K562 (cell line): ENCODE measurements around the gene CNGA4. TPM values are rescaled to one million over a fixed set of nuclear protein-coding genes. Genes with fewer than 3 reads are reported as not detected.

Experiments
- ATAC-seq: fragments of 200-7000 bp; cut with Tn5 transposase; 3 replicates; pipeline ENCODE4 v1.9.1; 2020; ENCODE audit warnings: moderate library complexity
- BruUV-seq: library from RNA; stranded (reverse); fragments of 400-500 nt; replicated peaks from 2 replicates; lab custom pipeline; 2021; lab: Mats Ljungman, UMichigan
- CTCF ChIA-PET: fragments of 300-600 bp; formaldehyde crosslinking; extraction: SDS; loops from one replicate; lab custom pipeline; 2021; ENCODE audit warnings: low intra/inter-chr PET ratio; lab: Yijun Ruan, JAX
- POLR2A ChIA-PET: fragments of 300-600, 350-650 bp; sonication (Branson Sonifier 250); formaldehyde crosslinking; extraction: SDS; loops from one replicate; lab custom pipeline; 2021; ENCODE audit warnings: antibody characterized with exemption, inconsistent platforms; lab: Yijun Ruan, JAX
- DNase-seq, 4 experiments: peaks; one replicate each; pipeline versions ENCODE4 v3.0.0 to v3.0.0-alpha.2; 2011 to 2018; ENCODE audit warnings: low spot score in 3 of 4, mixed read lengths in 3 of 4; ENCODE audit errors: extremely low read depth in 1 of 4
- FAIRE-seq: peaks from 2 replicates; lab custom pipeline; 2011; peaks lifted over from hg19 to GRCh38; lab: Jason Lieb, UNC
- H2AFZ ChIP-seq: 2 replicates; pipeline ENCODE4 v1.6.0; 2011; ENCODE audit warnings: low read depth, low read length, control low read depth, inconsistent platforms
- H3K27ac ChIP-seq: fragments of 200-600 bp; 3 replicates; pipeline ENCODE4 v1.8.0; 2011; ENCODE audit warnings: low read depth, mild to moderate bottlenecking, control low read depth, inconsistent platforms, low read length, moderate library complexity, mixed read lengths; ENCODE audit errors: extremely low read depth
- H3K27me3 ChIP-seq, 2 experiments: fragments of 300-600 bp in 1 of 2; 2 replicates in 1 of 2; 3 replicates in 1 of 2; pipeline versions ENCODE4 v1.6.0 to v1.8.0; 2011; ENCODE audit warnings: inconsistent platforms in 2 of 2, low read length in 2 of 2, mild to moderate bottlenecking in 1 of 2, mixed read lengths in 1 of 2, moderate library complexity in 1 of 2; ENCODE audit not compliant: control insufficient read depth in 2 of 2, insufficient read depth in 2 of 2
- H3K36me3 ChIP-seq: fragments of 300-600 bp; 3 replicates; pipeline ENCODE4 v1.8.0; 2011; ENCODE audit warnings: mild to moderate bottlenecking, low read length, inconsistent platforms; ENCODE audit not compliant: control insufficient read depth, insufficient read depth
- H3K4me1 ChIP-seq, 2 experiments: fragments of 200-600 bp in 1 of 2; replicated peaks in 1 of 2; 2 replicates in 1 of 2; 3 replicates in 1 of 2; pipeline versions ENCODE4 v1.5.1 to v1.8.0; 2011; ENCODE audit warnings: inconsistent platforms in 2 of 2, low read length in 2 of 2, mild to moderate bottlenecking in 1 of 2, mixed read lengths in 1 of 2, moderate library complexity in 1 of 2; ENCODE audit not compliant: control insufficient read depth in 2 of 2, insufficient read depth in 2 of 2
- H3K4me2 ChIP-seq: 2 replicates; pipeline ENCODE4 v1.6.1; 2011; ENCODE audit warnings: low read length, control low read depth, inconsistent platforms, mixed read lengths; ENCODE audit not compliant: insufficient read depth
- H3K4me3 ChIP-seq: fragments of 200-600 bp; sonication (generic), shearing (Covaris generic); 2 replicates; pipeline ENCODE4 v1.5.1; 2016; ENCODE audit warnings: control low read depth, inconsistent platforms
- H3K79me2 ChIP-seq: fragments of 200-600 bp; 3 replicates; pipeline ENCODE4 v1.8.0; 2011; ENCODE audit warnings: low read length, inconsistent platforms; ENCODE audit not compliant: control insufficient read depth, insufficient read depth
- H3K9ac ChIP-seq, 2 experiments: 2 replicates each; pipeline versions ENCODE4 v1.6.0 to v1.6.1; 2011; ENCODE audit warnings: low read depth in 2 of 2, low read length in 2 of 2, control low read depth in 1 of 2, inconsistent platforms in 1 of 2, mild to moderate bottlenecking in 1 of 2, mixed read lengths in 1 of 2; ENCODE audit not compliant: insufficient read depth in 1 of 2
- H3K9me1 ChIP-seq: one replicate; pipeline ENCODE4 v1.6.0; 2011; ENCODE audit warnings: inconsistent platforms, mild to moderate bottlenecking, low read length, moderate library complexity; ENCODE audit not compliant: control insufficient read depth, insufficient read depth
- H3K9me3 ChIP-seq: replicated peaks from 2 replicates; pipeline ENCODE4 v1.5.1; 2011; ENCODE audit warnings: low read depth, low read length, inconsistent platforms; ENCODE audit not compliant: control insufficient read depth, insufficient read depth
- H4K20me1 ChIP-seq: replicated peaks from 2 replicates; pipeline ENCODE4 v1.6.1; 2011; ENCODE audit warnings: low read length, inconsistent platforms, mixed read lengths; ENCODE audit not compliant: control insufficient read depth, insufficient read depth
- CBX8 ChIP-seq: fragments of 200-600 bp; sonication (generic); IDR thresholded peaks from 2 replicates; pipeline ENCODE4 v1.6.1; 2012; ENCODE audit warnings: borderline replicate concordance, mixed run types, low read depth, mild to moderate bottlenecking, moderate library complexity, mixed read lengths, low read length, control low read depth, inconsistent platforms; ENCODE audit not compliant: poor library complexity, severe bottlenecking; ENCODE audit errors: extremely low read depth
- NFATC3 ChIP-seq: fragments of 450-650 bp; IDR thresholded peaks from 2 replicates; pipeline ENCODE4 v1.6.1; 2017; ENCODE audit warnings: mild to moderate bottlenecking
- ZNF318 ChIP-seq, 2 experiments: fragments of 450-650 bp; IDR thresholded peaks; 2 replicates each; pipeline ENCODE4 v1.6.1; 2016; ENCODE audit warnings: mild to moderate bottlenecking in 2 of 2, borderline replicate concordance in 1 of 2, low read depth in 1 of 2, moderate library complexity in 1 of 2
- ZNF79 ChIP-seq: fragments of 250-450 bp; sonication (Bioruptor Pico); IDR thresholded peaks from 2 replicates; pipeline ENCODE4 v1.4.0; 2020; ENCODE audit warnings: low read depth, mild to moderate bottlenecking, moderate library complexity
- WGBS: fragments of 100-300 bp; shearing (Covaris generic); methylation state at CpG from one replicate; pipeline ENCODE4 v1.1.6; 2016; ENCODE audit warnings: low coverage, mixed read lengths; ENCODE audit not compliant: insufficient coverage; ENCODE audit errors: missing lambda C conversion rate; 5-methylcytosine and 5-hydroxymethylcytosine counted together
- in situ Hi-C: fragments of 300-500 bp; cut with MboI; formaldehyde crosslinking; loops from 4 replicates; pipeline ENCODE4 v1.15.0; 2018; ENCODE audit warnings: inconsistent platforms, mixed read lengths
- intact Hi-C: fragments of 100-400 bp; cut with micrococcal nuclease; formaldehyde crosslinking; loops from 2 replicates; pipeline ENCODE4 v1.14.2; 2022
- polyA plus RNA-seq, 8 experiments: library from polyadenylated mRNA; depleted of rRNA in 4 of 8; stranded (reverse) in 5 of 8; unstranded in 3 of 8; fragments of >200 nt; fragmentation: Nextera tagmentation in 2 of 8; fragmentation: Illumina TruSeq in 1 of 8; extraction: Ambion mirVana in 2 of 8; extraction: Trizol in 1 of 8; gene quantifications; 2 replicates each; pipeline versions ENCODE4 v1.2.1 to v1.2.3, GENCODE V29; 2011 to 2014; ENCODE audit warnings: inconsistent platforms in 1 of 8, missing spikeins in 1 of 8
- total RNA-seq, 7 experiments: library from RNA; depleted of rRNA in 6 of 7; stranded (reverse); fragments of >200 nt in 6 of 7; fragmentation: Illumina TruSeq in 2 of 7; extraction: Trizol in 2 of 7; gene quantifications; 2 replicates each; pipeline versions ENCODE4 v1.2.1 to v1.2.3, GENCODE V29; 2011 to 2021; ENCODE audit warnings: low replicate concordance in 1 of 7

CNGA4 gene
- total and polyA plus RNA-seq, 9 of the 15 experiments (the other 6 are each of a cell fraction or from before 2014, with no cell fraction given), result 0.04 to 0.09 (median 0.06) TPM; not detected in 6

- in situ Hi-C loops, result no loop called here
- CTCF ChIA-PET, result interaction anchor here (0.6 kb wide), 1 partner anchor 137 kb away, joined by 3 read pairs; no protein-coding TSS in a partner anchor
- WGBS, result 8% methylated on average over 3 of the region's 3 CpGs
- intact Hi-C loops, result no loop called here
- peaks cover 0 to 18% of the 10 kb centered on the region in 2 experiments; a peak in 2 of 5 replicates for H3K4me1 ChIP-seq
- DNase-seq (no peak), ATAC-seq (no peak), FAIRE-seq (no peak)
- no peak overlapping the region for H3K9ac ChIP-seq
- peaks cover 4 to 6% of the 10 kb centered on the region in 2 experiments; a peak in 1 of 5 replicates for H3K27me3 ChIP-seq
- no TSS peak for BruUV-seq
- H3K27ac ChIP-seq, result no peak overlapping the region
- H4K20me1 ChIP-seq, result no peaks in the 10 kb centered on the region
- POLR2A ChIA-PET, result interaction anchor here (2.1 kb wide), 1 partner anchor 11 kb away, joined by 8 read pairs; no protein-coding TSS in a partner anchor
- H3K79me2 ChIP-seq, result no peaks in the 10 kb centered on the region
- H3K4me2 ChIP-seq, result no peak overlapping the region
- H3K9me3 ChIP-seq, result no peaks in the 10 kb centered on the region
- no peaks in the 10 kb centered on the region for H3K36me3 ChIP-seq
- no peaks in the 10 kb centered on the region for H3K9me1 ChIP-seq
- H3K4me3 ChIP-seq, result no peak overlapping the region
- no peak overlapping the region for H2AFZ ChIP-seq
- no peak for TF ChIP-seq CBX8
- TF ChIP-seq ZNF79 (CRISPR knock-in tag), result no peak
- TF ChIP-seq NFATC3, result no peak
- TF ChIP-seq ZNF318 (IDR thresholded peaks at IDR 0.05; ENCODE audit: borderline replicate concordance in 1 of 2, low read depth in 1 of 2), result no peak
These were observed 32.7 kb downstream of the CNGA4 start for GRCh38 chr11:6271598-6271997.
